OCI-LY7 (cell line): ENCODE results near the gene PALS1.

ENCODE experiments used
- EZH2phosphoT487 ChIP-seq: fragments of 200-600 bp; sonication (generic); IDR thresholded peaks from 2 replicates; pipeline ENCODE4 v1.6.1; 2018; ENCODE audit warnings: low read depth, borderline replicate concordance, mild to moderate bottlenecking, mixed run types, antibody characterized with exemption, low read length, moderate library complexity, mixed read lengths
- TF ChIP-seq, protein P1 (sequence below): fragments of 200-600 bp; sonication (generic); conservative IDR thresholded peaks from 2 replicates; pipeline ENCODE4 v1.5.1; 2014; ENCODE audit warnings: mild to moderate bottlenecking, antibody characterized with exemption, low read length, moderate library complexity, mixed read lengths

DNA sequence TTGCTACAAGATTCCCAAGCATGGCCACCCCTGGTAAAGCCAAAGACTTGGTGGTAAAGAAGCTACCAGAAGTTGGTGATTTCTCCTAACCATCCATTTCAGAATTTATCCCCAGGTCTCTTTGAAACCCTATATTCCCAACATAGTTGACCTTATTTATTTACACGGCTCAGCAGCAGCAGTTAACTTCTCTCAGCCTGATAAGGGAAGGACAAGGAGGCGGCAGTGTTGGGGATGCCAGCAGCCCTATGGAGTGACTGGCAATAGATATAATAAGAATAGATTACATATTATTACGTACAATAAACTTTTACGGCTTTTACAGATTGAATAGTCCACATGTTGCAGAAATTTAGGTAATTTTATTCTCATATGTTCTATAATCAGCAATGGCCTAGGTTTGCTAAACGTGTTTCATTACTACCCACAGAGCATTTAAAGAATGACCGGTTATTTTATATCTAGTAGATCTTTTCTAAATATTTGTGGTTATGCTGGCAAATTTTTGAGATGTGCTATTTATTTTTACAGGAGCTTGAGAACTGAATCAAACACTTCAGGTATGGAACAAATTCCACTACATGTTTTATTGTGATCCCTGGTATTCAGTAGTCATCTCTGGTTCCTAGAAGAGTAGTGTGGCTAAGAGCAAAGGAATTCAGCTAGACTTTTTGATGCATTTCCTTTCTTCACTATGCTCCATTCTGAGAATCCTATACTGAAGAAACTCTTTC is 19.8 kb upstream of the PALS1 start:
- TF ChIP-seq, protein P1, sequence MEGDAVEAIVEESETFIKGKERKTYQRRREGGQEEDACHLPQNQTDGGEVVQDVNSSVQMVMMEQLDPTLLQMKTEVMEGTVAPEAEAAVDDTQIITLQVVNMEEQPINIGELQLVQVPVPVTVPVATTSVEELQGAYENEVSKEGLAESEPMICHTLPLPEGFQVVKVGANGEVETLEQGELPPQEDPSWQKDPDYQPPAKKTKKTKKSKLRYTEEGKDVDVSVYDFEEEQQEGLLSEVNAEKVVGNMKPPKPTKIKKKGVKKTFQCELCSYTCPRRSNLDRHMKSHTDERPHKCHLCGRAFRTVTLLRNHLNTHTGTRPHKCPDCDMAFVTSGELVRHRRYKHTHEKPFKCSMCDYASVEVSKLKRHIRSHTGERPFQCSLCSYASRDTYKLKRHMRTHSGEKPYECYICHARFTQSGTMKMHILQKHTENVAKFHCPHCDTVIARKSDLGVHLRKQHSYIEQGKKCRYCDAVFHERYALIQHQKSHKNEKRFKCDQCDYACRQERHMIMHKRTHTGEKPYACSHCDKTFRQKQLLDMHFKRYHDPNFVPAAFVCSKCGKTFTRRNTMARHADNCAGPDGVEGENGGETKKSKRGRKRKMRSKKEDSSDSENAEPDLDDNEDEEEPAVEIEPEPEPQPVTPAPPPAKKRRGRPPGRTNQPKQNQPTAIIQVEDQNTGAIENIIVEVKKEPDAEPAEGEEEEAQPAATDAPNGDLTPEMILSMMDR, result no peak
- no peak for TF ChIP-seq EZH2phosphoT487
